H1 (cell line): ENCODE measurements around the gene KEL.

Source experiments
- CHD1 ChIP-seq: IDR thresholded peaks from 2 replicates; pipeline ENCODE4 v1.6.1; 2012; ENCODE audit warnings: low read depth, low read length, improper control_type of control experiment
- CTCF ChIP-seq, 3 experiments: IDR thresholded peaks; 1 replicate in 2 of 3; 2 replicates in 1 of 3; pipeline versions ENCODE4 v1.5.1 to v1.6.1; 2011; ENCODE audit warnings: low read length in 3 of 3, mild to moderate bottlenecking in 3 of 3, inconsistent platforms in 2 of 3, low read depth in 1 of 3, moderate library complexity in 1 of 3; ENCODE audit not compliant: insufficient read depth in 1 of 3; ENCODE audit errors: control extremely low read depth in 1 of 3
- EZH2 ChIP-seq: fragments of 200-600 bp; sonication (generic); IDR thresholded peaks from 2 replicates; pipeline ENCODE4 v1.7.1; 2012; ENCODE audit warnings: low read depth, mild to moderate bottlenecking, moderate library complexity, low read length, inconsistent platforms; ENCODE audit not compliant: severe bottlenecking
- GTF2F1 ChIP-seq: IDR thresholded peaks from 2 replicates; pipeline ENCODE4 v1.6.1; 2012; ENCODE audit warnings: low read depth, low read length, improper control_type of control experiment, borderline replicate concordance
- KDM5A ChIP-seq: fragments of 200-600 bp; IDR thresholded peaks from 2 replicates; pipeline ENCODE4 v1.7.1; 2012; ENCODE audit warnings: mild to moderate bottlenecking, low read length, inconsistent platforms, mixed read lengths
- NRF1 ChIP-seq: IDR thresholded peaks from 2 replicates; pipeline ENCODE4 v1.6.1; 2011; ENCODE audit warnings: mild to moderate bottlenecking, low read depth, low read length, improper control_type of control experiment
- POLR2A ChIP-seq, 2 experiments: IDR thresholded peaks; 1 replicate in 1 of 2; 2 replicates in 1 of 2; pipeline ENCODE4 v1.6.1; 2011; ENCODE audit warnings: low read depth in 2 of 2, low read length in 2 of 2, mild to moderate bottlenecking in 2 of 2; ENCODE audit errors: control extremely low read depth in 1 of 2
- POLR2AphosphoS5 ChIP-seq: IDR thresholded peaks from 2 replicates; pipeline ENCODE4 v1.6.1; 2011; ENCODE audit warnings: low read depth, low read length
- RFX5 ChIP-seq: IDR thresholded peaks from 2 replicates; pipeline ENCODE4 v1.6.1; 2011; ENCODE audit warnings: low read depth, low read length, improper control_type of control experiment, borderline replicate concordance
- TAF1 ChIP-seq: IDR thresholded peaks from 2 replicates; pipeline ENCODE4 v1.6.1; 2011; ENCODE audit warnings: mild to moderate bottlenecking, low read depth, low read length

DNA sequence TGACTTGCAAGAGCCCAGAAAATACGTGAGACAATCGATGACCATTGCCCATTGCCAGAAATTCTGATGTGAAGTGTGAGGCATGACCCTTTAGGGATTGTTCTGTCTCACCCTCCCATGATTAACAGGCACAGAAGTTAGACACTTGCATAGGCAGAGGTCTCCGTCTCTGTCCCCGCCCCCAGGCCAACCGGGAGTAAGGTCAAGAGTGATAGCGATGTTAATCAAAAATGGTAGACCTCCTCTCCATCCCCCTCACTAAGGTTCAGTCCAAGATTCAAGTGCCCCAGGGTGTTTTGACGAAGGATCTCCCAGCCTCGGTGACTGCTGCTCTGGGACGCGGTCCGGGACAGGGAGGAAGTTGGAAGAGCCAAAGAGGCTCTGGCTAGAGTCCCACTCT lies 53.9 kb downstream of the KEL start:
- TF ChIP-seq POLR2AphosphoS5, result no peak
- TF ChIP-seq CTCF (IDR thresholded peaks at IDR 0.05; ENCODE audit: control extremely low read depth in 1 of 3, insufficient read depth in 1 of 3, low read depth in 1 of 3, low read length in 3 of 3), result no peak
- TF ChIP-seq RFX5, result no peak
- no peak for TF ChIP-seq NRF1
- no peak for TF ChIP-seq CHD1
- TF ChIP-seq POLR2A (IDR thresholded peaks at IDR 0.05; ENCODE audit: control extremely low read depth in 1 of 2, low read depth in 2 of 2, low read length in 2 of 2), result no peak
- no peak for TF ChIP-seq GTF2F1
- TF ChIP-seq EZH2, result no peak
- no peak for TF ChIP-seq TAF1
- TF ChIP-seq KDM5A, result no peak
